ENCODE results near the gene ATP5PD.
A peak's percentile ranks its signal among the peaks of the same experiment; 100 is the strongest.
"Not testable (repeated sequence)": the region's sequence is repeated elsewhere in the genome, so short reads cannot be mapped to it uniquely, and the experiment has no call there.

ATP5PD gene

DNA sequence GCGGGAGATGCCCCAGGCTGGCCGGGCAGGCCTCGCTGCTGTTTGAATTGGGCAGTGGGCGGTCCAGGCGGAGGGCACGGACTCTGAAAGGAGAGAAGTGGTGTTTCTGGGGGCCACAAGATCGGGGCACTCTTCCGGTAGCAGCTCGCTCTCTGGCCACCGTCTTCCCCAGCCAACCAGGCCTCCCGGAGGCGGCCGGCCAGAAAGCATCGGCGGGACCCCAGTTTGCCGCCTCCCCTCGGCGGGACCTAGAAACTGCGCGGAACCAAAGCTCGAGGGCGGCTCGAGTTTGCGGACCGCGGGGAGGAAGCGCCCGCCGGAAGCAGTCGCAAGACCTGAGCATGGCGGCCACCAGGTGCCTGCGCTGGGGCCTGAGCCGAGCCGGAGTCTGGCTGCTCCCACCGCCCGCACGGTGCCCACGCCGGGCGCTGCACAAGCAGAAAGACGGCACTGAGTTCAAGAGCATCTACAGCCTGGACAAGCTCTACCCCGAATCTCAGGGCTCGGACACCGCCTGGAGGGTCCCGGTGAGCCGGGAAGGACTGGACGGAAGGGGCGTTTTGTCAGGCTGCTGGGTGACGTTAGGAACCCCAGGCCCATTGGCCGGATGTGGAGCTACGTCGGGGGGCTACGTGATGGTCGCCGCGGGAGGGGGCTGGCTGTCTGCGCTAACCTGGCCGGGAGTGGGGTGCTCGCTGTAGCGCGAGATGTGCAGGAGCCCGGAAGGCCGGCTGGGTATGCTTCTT, 34.2 kb downstream of the ATP5PD start, which contains the start of gene MRPL58:
MRPL58 (plus strand) TSS at position 325 of the 746 bp plus-strand sequence; CDS start at position 342, 17 bp downstream.
- H3K9ac ChIP-seq (ENCODE audit: insufficient read length), result peak within 1 kb of the TSS; percentile 83
- H3K9me3 ChIP-seq (ENCODE audit: low read depth, low read length), result no peaks in the 10 kb centered on the region
- DNase-seq (ENCODE audit: low read depth, low spot score), result no peak

DNA sequence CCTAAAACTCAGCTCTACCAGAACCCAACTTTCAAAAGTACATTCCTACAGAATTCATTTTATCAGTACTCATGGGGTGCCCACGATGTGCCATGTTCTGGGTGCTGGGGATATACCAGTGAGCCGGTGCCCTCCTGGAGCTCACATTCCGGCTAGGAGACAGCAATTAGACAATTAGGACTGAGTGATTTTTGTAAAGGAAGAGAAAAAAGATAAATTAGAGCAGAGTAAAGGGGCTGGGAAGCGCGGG, 34.7 kb downstream of the ATP5PD start:
- DNase-seq (ENCODE audit: low read depth, low spot score), result no peak
- no peaks in the 10 kb centered on the region for H3K9me3 ChIP-seq (ENCODE audit: low read depth, low read length)
- peaks cover 7% of the 10 kb centered on the region; the same call in 1 of the 2 replicates for H3K36me3 ChIP-seq (ENCODE audit: insufficient read depth, low read length)
- no peak for TF ChIP-seq FOXP2 (optimal IDR thresholded peaks at IDR 0.05; ENCODE audit: control extremely low read depth, extremely low read length, insufficient read depth)
- TF ChIP-seq POLR2AphosphoS5 (IDR thresholded peaks at IDR 0.05; ENCODE audit: borderline replicate concordance, low read depth, low read length), result no peak
- TF ChIP-seq EZH2 (IDR thresholded peaks at IDR 0.05), result no peak
- H3K27ac ChIP-seq, result peak overlapping the region; percentile 86
- peak overlapping the region; percentile 93 for H3K4me3 ChIP-seq
- H3K9ac ChIP-seq (ENCODE audit: insufficient read length), result peak overlapping the region; percentile 83

More for the DNA sequence above, 34.2 kb downstream of the ATP5PD start, which contains the start of gene MRPL58:
- Histone ChIP-seq H3K27ac (peak within 1 kb of the TSS; percentile 86), H3K36me3 (ENCODE audit: insufficient read depth, low read length) (peaks cover 7% of the 10 kb centered on the region; the same call in 1 of the 2 replicates), H3K4me3 (peak within 1 kb of the TSS; percentile 93)
- TF ChIP-seq POLR2AphosphoS5 (IDR thresholded peaks at IDR 0.05; ENCODE audit: borderline replicate concordance, low read depth, low read length) (peak; percentile 92), FOXP2 (optimal IDR thresholded peaks at IDR 0.05; ENCODE audit: control extremely low read depth, extremely low read length, insufficient read depth) (no peak)

DNA sequence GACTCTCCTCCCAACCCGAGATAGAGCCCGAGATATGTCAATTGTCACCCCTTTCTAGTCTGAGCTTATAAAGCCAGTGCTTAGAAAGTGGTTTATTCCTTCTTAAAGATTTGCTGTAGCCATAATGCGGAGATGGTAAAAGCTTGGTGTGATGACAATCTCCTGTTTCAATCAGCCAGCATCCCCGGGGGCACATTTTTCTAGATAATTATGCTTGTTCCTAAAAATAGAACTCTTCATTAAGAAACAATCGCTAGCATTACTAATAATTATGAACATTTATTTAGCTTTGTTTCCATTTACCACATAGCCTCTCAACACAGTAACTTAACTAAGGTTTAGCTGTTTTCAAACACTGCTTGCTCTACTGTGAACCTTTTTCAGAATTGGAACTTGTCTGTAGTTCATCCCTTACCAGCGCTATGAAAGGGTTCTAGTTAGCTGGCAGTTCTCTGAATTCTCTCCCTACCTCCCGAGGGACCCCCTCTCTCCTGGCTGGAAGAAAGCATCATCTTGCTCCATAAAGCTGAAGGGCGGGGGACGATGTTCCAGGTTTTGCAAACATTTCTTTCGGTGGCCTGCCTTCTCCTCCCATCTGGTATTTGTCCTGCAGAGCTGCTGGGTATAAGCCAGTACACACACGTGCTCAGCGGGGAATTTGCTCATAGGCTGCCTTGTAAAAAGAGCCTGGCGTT, 35.2 kb downstream of the ATP5PD start:
- Histone ChIP-seq H3K36me3 (ENCODE audit: insufficient read depth, low read length) (peaks cover 2% of the 10 kb centered on the region; the same call in 1 of the 2 replicates), H3K9ac (ENCODE audit: insufficient read length) (peak overlapping the region; percentile 83), H3K4me3 (peak overlapping the region; percentile 93), H3K27ac (peak overlapping the region; percentile 86), H3K9me3 (ENCODE audit: low read depth, low read length) (no peaks in the 10 kb centered on the region)
- TF ChIP-seq FOXP2 (optimal IDR thresholded peaks at IDR 0.05; ENCODE audit: control extremely low read depth, extremely low read length, insufficient read depth) (no peak), POLR2AphosphoS5 (IDR thresholded peaks at IDR 0.05; ENCODE audit: borderline replicate concordance, low read depth, low read length) (no peak), EZH2 (IDR thresholded peaks at IDR 0.05) (no peak)
- DNase-seq (ENCODE audit: low read depth, low spot score), result no peak

DNA sequence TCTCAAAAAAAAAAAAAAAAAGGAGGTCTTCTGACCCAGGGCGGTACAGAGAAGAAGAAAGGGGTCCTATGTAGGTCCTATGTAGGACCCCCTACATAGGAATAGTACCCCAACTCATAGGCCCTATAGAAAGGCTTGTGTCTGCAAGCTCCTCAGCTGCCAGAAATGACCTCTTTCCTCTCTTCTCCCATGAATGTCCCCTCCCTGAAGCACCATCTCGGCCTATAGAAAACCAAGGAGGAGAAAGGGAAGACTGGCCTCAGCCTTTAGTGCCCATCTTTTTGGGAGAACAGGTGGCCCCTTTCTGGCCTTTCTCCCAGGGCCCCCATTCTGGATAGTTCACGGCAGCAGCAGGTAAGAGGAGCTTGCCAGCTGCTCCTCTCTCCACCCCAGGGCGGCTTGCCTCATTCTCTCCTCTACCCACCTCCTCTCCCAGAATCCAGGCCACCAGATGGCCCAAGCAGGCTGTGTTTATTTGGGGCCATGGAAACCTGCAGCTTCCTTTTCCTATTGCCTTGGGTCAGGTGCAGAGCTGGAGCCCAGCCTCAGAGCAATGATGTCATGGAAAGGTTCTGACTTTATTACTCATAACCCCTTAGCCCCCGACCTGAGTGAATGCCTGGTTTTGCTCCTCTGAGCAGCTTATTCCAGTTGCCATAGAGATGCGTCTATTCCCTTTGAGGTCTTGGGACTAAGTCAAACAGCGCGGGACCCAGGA, 35.9 kb downstream of the ATP5PD start:
- Histone ChIP-seq H3K36me3 (ENCODE audit: insufficient read depth, low read length) (no peaks in the 10 kb centered on the region; the same call in 1 of the 2 replicates), H3K27ac (peak overlapping the region; percentile 86), H3K9ac (ENCODE audit: insufficient read length) (no peak overlapping the region), H3K4me3 (no peak overlapping the region), H3K9me3 (ENCODE audit: low read depth, low read length) (no peaks in the 10 kb centered on the region)
- TF ChIP-seq FOXP2 (optimal IDR thresholded peaks at IDR 0.05; ENCODE audit: control extremely low read depth, extremely low read length, insufficient read depth) (no peak), EZH2 (IDR thresholded peaks at IDR 0.05) (no peak), POLR2AphosphoS5 (IDR thresholded peaks at IDR 0.05; ENCODE audit: borderline replicate concordance, low read depth, low read length) (no peak)
- DNase-seq (ENCODE audit: low read depth, low spot score), result no peak

DNA sequence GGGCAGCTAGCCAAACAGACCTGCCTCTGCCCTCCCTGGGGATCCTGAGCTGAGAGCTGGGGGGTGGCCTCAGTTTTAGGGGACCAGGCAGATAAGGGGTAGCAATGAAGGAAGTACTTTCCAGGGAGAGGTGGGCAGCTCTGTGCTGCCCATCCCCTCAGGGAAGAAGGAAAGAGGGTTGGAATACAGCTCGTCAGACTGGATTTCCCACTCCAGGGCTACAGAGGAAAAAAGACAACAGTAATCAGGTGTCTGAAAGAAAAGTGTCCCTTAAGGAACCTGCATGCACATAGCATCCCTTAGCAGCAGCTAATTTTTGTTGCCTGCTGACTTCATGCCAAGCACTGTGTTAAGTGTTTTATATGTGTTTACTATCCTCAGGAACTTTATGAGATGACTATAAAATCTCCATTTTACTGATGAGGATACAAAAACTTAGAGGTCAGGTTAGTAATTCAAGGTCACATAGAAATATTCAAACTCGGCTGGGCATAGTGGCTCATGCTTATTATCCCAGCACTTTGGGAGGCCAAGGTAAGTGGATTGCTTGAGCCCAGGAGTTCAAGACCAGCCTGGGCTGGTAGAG, 37.5 kb downstream of the ATP5PD start:
- Histone ChIP-seq H3K4me3 (no peak overlapping the region), H3K9me3 (ENCODE audit: low read depth, low read length) (no peaks in the 10 kb centered on the region), H3K9ac (ENCODE audit: insufficient read length) (no peak overlapping the region), H3K36me3 (ENCODE audit: insufficient read depth, low read length) (no peaks in the 10 kb centered on the region), H3K27ac (no peak overlapping the region)
- TF ChIP-seq FOXP2 (optimal IDR thresholded peaks at IDR 0.05; ENCODE audit: control extremely low read depth, extremely low read length, insufficient read depth) (no peak), EZH2 (IDR thresholded peaks at IDR 0.05) (no peak), POLR2AphosphoS5 (IDR thresholded peaks at IDR 0.05; ENCODE audit: borderline replicate concordance, low read depth, low read length) (no peak)
- DNase-seq (ENCODE audit: low read depth, low spot score), result no peak

DNA sequence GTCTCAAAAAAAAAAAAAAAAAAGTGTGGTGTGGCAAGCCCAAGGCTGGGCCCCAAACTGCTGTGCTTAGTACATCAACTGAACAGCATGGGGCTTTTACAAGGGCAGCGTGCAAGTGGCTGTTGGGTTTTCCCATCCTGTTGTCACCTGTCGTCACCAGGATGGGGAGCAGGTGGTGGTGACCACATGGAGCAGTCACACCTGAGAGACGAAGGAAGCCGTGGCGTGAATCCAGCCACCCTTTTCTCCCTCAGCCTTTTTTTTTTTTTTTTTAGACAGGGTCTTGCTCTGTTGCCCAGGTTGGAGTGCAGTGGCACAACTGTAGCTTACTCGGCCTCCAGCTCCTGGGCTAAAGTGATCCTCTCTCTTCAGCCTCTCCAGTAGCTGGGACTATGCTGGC, 38.4 kb downstream of the ATP5PD start:
- no peak for TF ChIP-seq EZH2 (IDR thresholded peaks at IDR 0.05)
- TF ChIP-seq POLR2AphosphoS5 (IDR thresholded peaks at IDR 0.05; ENCODE audit: borderline replicate concordance, low read depth, low read length), result no peak
- no peak for TF ChIP-seq FOXP2 (optimal IDR thresholded peaks at IDR 0.05; ENCODE audit: control extremely low read depth, extremely low read length, insufficient read depth)
- no peak overlapping the region for H3K4me3 ChIP-seq
- no peaks in the 10 kb centered on the region for H3K36me3 ChIP-seq (ENCODE audit: insufficient read depth, low read length)
- no peaks in the 10 kb centered on the region for H3K9me3 ChIP-seq (ENCODE audit: low read depth, low read length)
- no peak for DNase-seq (ENCODE audit: low read depth, low spot score)
- H3K9ac ChIP-seq (ENCODE audit: insufficient read length), result no peak overlapping the region
- no peak overlapping the region for H3K27ac ChIP-seq

DNA sequence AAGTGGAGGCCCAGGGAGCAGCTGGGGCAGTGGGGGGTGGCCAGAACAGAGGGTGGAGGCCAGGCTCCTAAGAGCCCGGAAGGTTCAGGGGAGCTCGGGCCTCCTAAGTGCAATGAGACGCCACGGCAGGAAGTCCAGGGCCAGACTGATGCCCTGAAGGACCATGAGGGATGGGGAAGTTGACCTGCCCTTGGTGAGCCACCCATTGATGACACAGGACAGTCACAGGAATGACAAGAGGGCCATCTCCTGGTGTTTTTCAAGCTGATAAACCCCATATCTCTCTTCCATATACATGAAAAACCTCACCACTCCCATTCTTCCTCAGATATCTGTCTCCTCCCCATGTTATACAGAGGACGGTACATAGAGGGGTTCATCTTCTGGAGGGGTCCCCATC, 40.1 kb downstream of the ATP5PD start:
- Histone ChIP-seq H3K27ac (no peak overlapping the region), H3K36me3 (ENCODE audit: insufficient read depth, low read length) (no peaks in the 10 kb centered on the region), H3K9ac (ENCODE audit: insufficient read length) (no peak overlapping the region), H3K4me3 (no peak overlapping the region), H3K9me3 (ENCODE audit: low read depth, low read length) (no peaks in the 10 kb centered on the region)
- no peak for TF ChIP-seq FOXP2 (optimal IDR thresholded peaks at IDR 0.05; ENCODE audit: control extremely low read depth, extremely low read length, insufficient read depth)
- TF ChIP-seq POLR2AphosphoS5 (IDR thresholded peaks at IDR 0.05; ENCODE audit: borderline replicate concordance, low read depth, low read length), result no peak
- no peak for TF ChIP-seq EZH2 (IDR thresholded peaks at IDR 0.05)
- no peak for DNase-seq (ENCODE audit: low read depth, low spot score)

DNA sequence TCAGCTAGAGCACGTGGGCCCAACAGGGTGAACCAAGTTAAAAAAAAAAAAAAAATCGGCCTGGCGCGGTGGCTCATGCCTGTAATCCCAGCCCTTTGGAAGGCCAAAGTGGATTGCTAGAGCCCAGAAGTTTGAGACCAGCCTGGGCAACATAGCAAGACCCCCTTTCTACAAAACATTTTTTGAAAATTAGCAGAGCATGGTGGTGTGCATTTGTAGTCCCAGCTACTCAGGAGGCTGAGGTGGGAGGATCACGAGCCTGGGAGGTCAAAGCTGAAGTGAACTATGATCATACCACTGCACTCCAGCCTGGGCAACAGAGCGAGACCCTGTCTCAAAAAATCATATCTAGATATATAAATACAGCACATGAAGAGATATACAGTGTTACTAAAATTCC, 40.7 kb downstream of the ATP5PD start:
- H3K9me3 ChIP-seq (ENCODE audit: low read depth, low read length); H3K4me3 ChIP-seq; DNase-seq (ENCODE audit: low read depth, low spot score); H3K9ac ChIP-seq (ENCODE audit: insufficient read length); H3K27ac ChIP-seq; H3K36me3 ChIP-seq (ENCODE audit: insufficient read depth, low read length): not testable (repeated sequence)
